HL-60 (cell line): ENCODE results near the gene TEX9.

Source experiments
- DNase-seq, 2 experiments: peaks; one replicate each; pipeline ENCODE4 v3.0.0-alpha.2; 2010 to 2020; ENCODE audit warnings: low read depth in 1 of 2, low spot score in 1 of 2
- H3K27ac ChIP-seq: fragments of 250-450 bp; sonication (Bioruptor Pico); replicated peaks from 2 replicates; pipeline ENCODE4 v1.5.1; 2020; ENCODE audit warnings: mild to moderate bottlenecking, moderate library complexity
- H3K27me3 ChIP-seq: fragments of 250-450 bp; sonication (Bioruptor Pico); 2 replicates; pipeline ENCODE4 v1.5.1; 2021; ENCODE audit warnings: mild to moderate bottlenecking, moderate library complexity; ENCODE audit not compliant: insufficient read depth, poor library complexity, severe bottlenecking
- H3K4me3 ChIP-seq: replicated peaks from 2 replicates; pipeline ENCODE4 v1.5.1; 2011; ENCODE audit warnings: mild to moderate bottlenecking, control low read depth, low read length; ENCODE audit not compliant: insufficient read depth
- CTCF ChIP-seq: IDR thresholded peaks from one replicate; pipeline ENCODE4 v1.5.1; 2011; ENCODE audit warnings: low read length, control low read depth, inconsistent platforms; ENCODE audit not compliant: insufficient read depth
- GABPA ChIP-seq: IDR thresholded peaks from 2 replicates; pipeline ENCODE4 v1.6.1; 2012; ENCODE audit warnings: low read depth
- POLR2AphosphoS5 ChIP-seq: IDR thresholded peaks from 2 replicates; pipeline ENCODE4 v1.6.1; 2012; ENCODE audit warnings: low read depth
- REST ChIP-seq: IDR thresholded peaks from 2 replicates; pipeline ENCODE4 v1.6.1; 2012; ENCODE audit warnings: low read depth; ENCODE audit not compliant: insufficient replicate concordance
- SPI1 ChIP-seq: IDR thresholded peaks from 2 replicates; pipeline ENCODE4 v1.6.1; 2012; ENCODE audit warnings: low read depth, mild to moderate bottlenecking, borderline replicate concordance

Gene TEX9

GRCh38 chr15:56341201-56341600 lies 24.0 kb upstream of the TEX9 start:
- DNase-seq, result no peak
- Histone ChIP-seq H3K27ac (no peak overlapping the region), H3K4me3 (no peak overlapping the region), H3K27me3 (no peaks in the 10 kb centered on the region)
- TF ChIP-seq GABPA (no peak), CTCF (no peak), POLR2AphosphoS5 (no peak), SPI1 (no peak), REST (no peak)

- no peak overlapping the region for H3K27ac ChIP-seq
- no peak for TF ChIP-seq CTCF
- TF ChIP-seq REST, result no peak
- no peak for TF ChIP-seq POLR2AphosphoS5
- no peak for TF ChIP-seq SPI1
- no peak for TF ChIP-seq GABPA
- H3K27me3 ChIP-seq, result no peaks in the 10 kb centered on the region
- H3K4me3 ChIP-seq, result no peak overlapping the region
- no peak for DNase-seq
These were observed 22.6 kb upstream of the TEX9 start for GRCh38 chr15:56342653-56343052.

GRCh38 chr15:56343879-56344278 lies 21.3 kb upstream of the TEX9 start:
- Histone ChIP-seq H3K27me3 (no peaks in the 10 kb centered on the region), H3K27ac (no peak overlapping the region), H3K4me3 (no peak overlapping the region)
- TF ChIP-seq POLR2AphosphoS5, result no peak
- no peak for DNase-seq

GRCh38 chr15:56344336-56344735 lies 20.9 kb upstream of the TEX9 start:
- DNase-seq, result no peak
- H3K27ac ChIP-seq, result no peak overlapping the region
- H3K27me3 ChIP-seq, result no peaks in the 10 kb centered on the region
- TF ChIP-seq REST (no peak), SPI1 (no peak; the same call in 1 of the 2 replicates), POLR2AphosphoS5 (no peak), CTCF (no peak), GABPA (no peak)
- no peak overlapping the region for H3K4me3 ChIP-seq
